Activated CD4-positive, alpha-beta T cell treated with anti-CD3 and anti-CD28 coated beads, Interleukin-2, amount 50 U/mL, for 4 hours (primary cell): Measurements from ENCODE around the gene VIPR2.

Source experiments
- DNase-seq, 2 experiments: peaks; one replicate each; pipeline ENCODE4 v3.0.0-alpha.2; 2020

Gene VIPR2

GRCh38 chr7:159157714-159158113 lies 13.0 kb upstream of the VIPR2 start:
- no peak for DNase-seq

DNA sequence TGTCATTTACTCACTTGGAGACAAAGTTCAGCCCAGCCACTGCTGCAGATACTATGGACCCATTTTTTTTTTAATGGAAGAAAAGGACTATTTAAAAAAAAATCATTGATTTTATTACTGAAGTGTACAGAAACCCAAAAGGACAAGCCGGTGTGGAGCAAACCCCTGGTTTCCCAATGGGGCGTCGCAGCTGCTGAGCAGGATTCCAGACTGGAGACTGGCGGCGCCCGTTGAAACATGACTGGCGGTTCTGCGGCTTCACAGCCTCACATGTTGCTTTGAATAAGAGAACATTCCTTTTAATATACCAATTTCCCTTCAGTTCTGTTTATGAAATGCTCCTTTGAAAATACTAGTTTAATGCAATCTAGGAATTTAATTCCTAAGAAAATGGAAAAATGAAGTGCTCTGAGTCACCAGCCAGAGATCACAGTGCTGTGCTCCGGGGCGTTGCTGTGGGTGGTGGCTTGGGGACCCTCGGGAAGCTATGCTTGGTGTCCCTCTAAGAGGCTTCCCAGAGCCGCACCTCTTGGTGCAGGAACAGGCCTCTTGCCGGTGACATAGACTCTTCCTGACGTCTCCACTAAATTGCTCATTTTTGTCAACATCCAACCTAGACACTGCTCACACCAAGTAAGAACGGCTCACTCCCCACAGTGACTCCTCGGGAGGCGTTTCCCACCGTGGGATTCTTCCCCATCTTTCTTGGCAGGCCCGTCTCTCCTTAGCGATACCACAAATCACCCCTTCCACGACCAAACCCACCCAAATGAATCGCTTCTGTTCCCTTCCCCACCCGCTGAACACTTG lies 12.0 kb upstream of the VIPR2 start:
- no peak for DNase-seq

- DNase-seq, result no peak
These were observed 10.7 kb upstream of the VIPR2 start for GRCh38 chr7:159155410-159155809.

- no peak for DNase-seq
These were observed 9.6 kb upstream of the VIPR2 start for GRCh38 chr7:159154243-159154642.

- DNase-seq, result no peak
These were observed 8.8 kb upstream of the VIPR2 start for GRCh38 chr7:159153511-159153910.

DNA sequence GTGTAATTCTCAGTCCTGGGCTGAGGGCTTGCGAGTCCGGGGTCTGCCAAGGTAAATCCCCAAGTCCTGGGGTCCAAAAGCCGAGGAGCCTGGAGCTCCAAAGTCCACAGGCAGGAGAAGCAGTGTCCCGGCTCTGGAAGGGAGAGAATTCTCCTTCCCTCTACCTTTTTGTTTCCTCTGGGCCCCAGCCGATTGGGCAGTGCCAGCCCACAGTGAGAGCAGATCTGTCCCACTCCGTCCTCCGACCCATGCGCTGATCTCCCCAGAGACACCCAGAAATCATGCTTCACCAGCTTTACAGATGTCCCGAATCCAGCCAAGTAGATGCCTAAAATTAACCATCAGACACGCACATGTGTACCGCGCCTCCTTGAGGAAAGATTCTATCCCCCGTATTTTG lies 8.1 kb upstream of the VIPR2 start:
- no peak for DNase-seq

DNA sequence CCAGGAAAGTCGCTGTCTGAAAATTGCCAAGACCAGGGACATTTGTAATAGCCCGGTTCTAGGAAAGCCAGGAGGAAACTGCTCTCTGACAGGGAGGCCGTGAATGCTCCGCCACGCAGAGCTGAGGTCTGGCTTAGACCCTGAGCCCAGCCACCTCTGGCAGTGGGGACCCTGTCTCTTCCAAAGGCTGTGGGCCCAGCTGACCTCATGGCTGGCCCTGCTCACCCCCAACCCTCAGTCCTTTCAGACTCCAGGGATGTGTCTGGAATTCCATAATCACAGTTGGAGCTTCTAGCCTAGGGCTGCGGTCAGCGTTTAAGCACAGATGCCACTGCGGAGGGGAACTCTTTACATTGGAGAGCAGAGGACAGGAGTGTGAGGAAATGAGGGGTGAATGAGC lies 6.6 kb upstream of the VIPR2 start:
- DNase-seq, result no peak

- no peak for DNase-seq
These were observed 4.8 kb upstream of the VIPR2 start for GRCh38 chr7:159149488-159149887.

DNA sequence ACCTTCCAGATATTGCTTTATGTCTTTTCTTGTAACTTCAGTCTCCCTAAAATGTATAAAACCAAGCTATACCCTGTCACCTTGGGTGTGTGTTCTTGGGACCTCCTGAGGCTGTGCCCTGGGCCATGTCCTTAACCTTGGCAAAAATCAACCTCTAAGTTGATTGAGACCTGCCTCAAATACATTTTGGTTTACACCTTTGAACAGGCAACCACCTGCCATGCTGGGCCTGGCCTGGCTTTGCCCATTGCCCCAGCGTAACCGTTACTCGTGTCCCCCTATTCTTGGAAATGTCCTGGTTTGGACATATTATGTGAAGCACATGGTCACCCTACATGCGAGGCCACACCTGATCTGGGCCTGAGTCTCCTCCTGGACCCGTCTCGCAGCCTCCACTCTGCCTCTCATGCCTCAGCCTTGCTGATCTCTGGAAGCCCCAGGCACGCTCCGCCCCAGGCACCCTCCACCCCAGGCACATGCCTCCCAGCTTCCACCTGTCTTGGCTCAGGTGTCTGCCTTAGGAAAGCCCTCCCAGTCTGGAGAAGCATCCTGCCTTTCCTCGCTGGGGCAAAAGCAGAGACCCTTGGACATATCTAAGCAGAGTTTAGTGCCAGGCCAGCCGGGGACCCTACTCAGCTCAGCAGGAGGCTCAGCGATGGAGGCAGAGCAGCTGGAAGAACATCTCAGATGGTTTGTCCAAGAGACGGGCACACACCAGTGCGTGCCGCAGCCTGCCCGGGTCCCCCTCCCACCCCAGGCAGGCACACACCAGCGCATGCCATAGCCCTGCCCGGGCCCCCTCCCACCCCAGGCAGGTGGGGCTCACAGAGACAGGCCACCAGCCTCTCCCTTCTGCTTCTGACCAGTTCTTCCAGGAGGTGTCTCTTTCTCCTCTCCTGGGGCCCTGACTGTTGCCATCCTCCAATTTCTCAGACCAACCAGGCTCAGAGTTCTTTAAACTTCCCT lies 4.0 kb upstream of the VIPR2 start:
- no peak for DNase-seq

GRCh38 chr7:159147687-159148086 lies 3.0 kb upstream of the VIPR2 start:
- no peak for DNase-seq

- DNase-seq, result no peak
These were observed 2.6 kb upstream of the VIPR2 start for GRCh38 chr7:159147246-159147645.

- DNase-seq, result no peak
These were observed 1.6 kb upstream of the VIPR2 start for GRCh38 chr7:159146084-159146858.

DNA sequence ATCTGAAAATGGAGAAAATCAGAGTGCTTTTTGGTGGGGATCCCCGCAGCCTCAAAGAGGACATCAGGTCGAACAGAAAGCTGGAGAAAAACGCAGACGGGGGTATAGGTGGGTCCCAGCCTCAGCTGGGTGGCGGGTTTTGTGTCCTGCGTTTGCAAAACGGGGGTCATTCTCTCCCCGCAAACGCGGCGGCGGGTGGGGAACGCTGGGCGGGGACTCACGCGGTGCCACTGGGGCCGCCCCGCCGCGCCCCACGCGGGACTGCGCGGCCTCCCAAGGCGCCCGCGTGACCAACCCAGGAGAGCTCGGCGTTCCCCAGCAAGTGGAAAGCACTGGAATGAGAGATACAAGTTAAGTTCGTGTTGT lies 806 bp upstream of the VIPR2 start:
- DNase-seq, result no peak

- no peak for DNase-seq
These were observed 598 bp downstream of the VIPR2 start for GRCh38 chr7:159143780-159144757.

GRCh38 chr7:159142730-159143129 lies 1.9 kb downstream of the VIPR2 start:
- no peak for DNase-seq

- no peak for DNase-seq
These were observed 2.5 kb downstream of the VIPR2 start for GRCh38 chr7:159142199-159142598.

DNA sequence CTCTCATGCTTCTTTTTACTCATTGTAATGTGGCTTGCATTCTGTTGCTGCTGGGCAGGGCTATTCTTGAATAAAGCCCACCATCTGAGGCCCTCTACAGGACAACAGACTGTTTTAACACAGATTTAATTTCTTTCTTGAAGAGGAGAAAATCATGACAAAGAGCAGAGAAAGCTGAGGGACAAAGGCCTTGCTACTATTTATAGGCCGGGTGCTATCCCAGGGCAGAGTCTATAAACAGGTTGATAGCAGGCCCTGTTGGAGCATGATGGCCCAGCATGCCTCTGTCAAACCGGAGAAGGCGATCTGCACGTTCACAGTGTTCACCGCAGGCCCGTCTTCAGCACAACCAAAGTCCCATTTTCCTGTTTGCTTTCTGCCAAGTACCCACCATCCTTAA lies 3.0 kb downstream of the VIPR2 start:
- DNase-seq, result no peak

- no peak for DNase-seq
These were observed 3.5 kb downstream of the VIPR2 start for GRCh38 chr7:159141167-159141566.

GRCh38 chr7:159140170-159140910 lies 4.3 kb downstream of the VIPR2 start:
- DNase-seq, result no peak

DNA sequence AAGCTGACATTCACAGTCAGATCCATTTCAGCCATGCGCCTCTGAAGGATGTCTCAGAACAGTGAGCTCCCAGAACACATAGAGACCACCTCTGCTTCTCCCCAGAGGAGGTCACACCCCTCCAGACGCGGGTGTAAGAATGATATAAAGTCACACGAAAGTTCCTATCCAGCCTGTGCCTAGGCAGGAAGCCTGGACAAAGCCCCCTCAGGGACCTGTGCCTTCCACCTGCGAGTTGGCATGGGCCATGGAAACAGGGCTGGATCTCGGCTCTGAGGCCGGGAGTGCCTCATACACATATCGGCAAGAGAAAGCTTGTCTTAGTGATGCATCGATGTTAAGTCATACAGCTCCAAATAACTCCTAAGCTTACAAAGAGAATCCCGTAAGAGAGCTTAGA lies 5.0 kb downstream of the VIPR2 start:
- DNase-seq, result no peak

DNA sequence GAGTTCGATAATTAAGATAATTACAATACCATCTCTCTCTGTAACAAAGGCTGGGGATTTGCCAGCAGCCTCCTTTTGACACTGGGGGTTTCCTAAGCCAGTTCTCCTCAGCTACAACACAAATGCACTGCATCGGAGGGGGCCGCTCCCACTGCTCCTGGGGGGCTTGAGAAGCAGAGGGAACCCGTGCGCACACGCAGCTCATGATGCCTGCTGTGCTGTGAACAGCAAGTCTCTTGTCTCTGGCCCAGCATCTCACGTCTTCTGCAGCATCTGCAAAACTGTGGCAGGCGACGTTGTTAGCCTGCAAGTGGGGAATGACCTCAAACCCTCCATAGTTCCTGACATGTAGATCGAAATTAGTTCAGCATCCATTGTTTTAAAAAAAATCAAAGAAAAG lies 5.5 kb downstream of the VIPR2 start:
- no peak for DNase-seq
